ENCODE data around the gene PPP1R1C. TPM values are rescaled to one million over a fixed set of nuclear protein-coding genes. Genes with fewer than 3 reads are reported as not detected.
A peak's percentile ranks its signal among the peaks of the same experiment; 100 is the strongest.

The PPP1R1C gene
- total and polyA plus RNA-seq, 2 of the 13 experiments (the other 11 are each of a cell fraction or from before 2014, with no cell fraction given), result 1.5 to 3.5 TPM

- TF ChIP-seq FOXK1 (CRISPR knock-in tag; IDR thresholded peaks at IDR 0.05; ENCODE audit: borderline replicate concordance, low read depth) (no peak), NFYB (CRISPR knock-in tag; IDR thresholded peaks at IDR 0.05) (no peak), FOSL2 (CRISPR knock-in tag; IDR thresholded peaks at IDR 0.05) (no peak), BATF2 (CRISPR knock-in tag; IDR thresholded peaks at IDR 0.05) (no peak), HDAC2 (CRISPR knock-in tag; IDR thresholded peaks at IDR 0.05) (peak; percentile 33; the same call in 1 of the 2 replicates), SAP130 (CRISPR knock-in tag; IDR thresholded peaks at IDR 0.05; ENCODE audit: low read depth) (peak; percentile 36; the same call in 1 of the 2 replicates), PCBP1 (IDR thresholded peaks at IDR 0.05; ENCODE audit: borderline replicate concordance, low read depth, low read length) (no peak), ZNF597 (CRISPR knock-in tag; IDR thresholded peaks at IDR 0.05) (no peak), ZNF337 (CRISPR knock-in tag; IDR thresholded peaks at IDR 0.05; ENCODE audit: borderline replicate concordance, low read depth) (no peak), ZNF331 (CRISPR knock-in tag; IDR thresholded peaks at IDR 0.05) (0 out of 2 replicates have a peak, but pooled peaks have one; percentile 33), HMG20A (CRISPR knock-in tag; IDR thresholded peaks at IDR 0.05; ENCODE audit: borderline replicate concordance) (peak; percentile 65; the same call in 1 of the 2 replicates), NCOA2 (CRISPR knock-in tag; IDR thresholded peaks at IDR 0.05) (peak; percentile 64), HNF4A (CRISPR knock-in tag; IDR thresholded peaks at IDR 0.05) (peak; percentile 40), PHF21A (CRISPR knock-in tag; IDR thresholded peaks at IDR 0.05) (0 out of 2 replicates have a peak, but pooled peaks have one; percentile 18)
Observed at GRCh38 chr2:181944164-181944913, 41.3 kb upstream of the PPP1R1C start (continued).
